IPS-18c (cell line): ENCODE measurements around the gene SLCO3A1.

Source experiments
- H3K4me3 ChIP-seq: 2 replicates; pipeline ENCODE4 v1.7.0; 2013; ENCODE audit warnings: low read depth, mild to moderate bottlenecking, low read length, moderate library complexity; ENCODE audit not compliant: insufficient read depth
- H3K9me3 ChIP-seq: one replicate; pipeline ENCODE4 v1.6.1; 2013; ENCODE audit warnings: mild to moderate bottlenecking, low read length, moderate library complexity; ENCODE audit not compliant: control insufficient read depth, insufficient read depth

The SLCO3A1 gene

DNA sequence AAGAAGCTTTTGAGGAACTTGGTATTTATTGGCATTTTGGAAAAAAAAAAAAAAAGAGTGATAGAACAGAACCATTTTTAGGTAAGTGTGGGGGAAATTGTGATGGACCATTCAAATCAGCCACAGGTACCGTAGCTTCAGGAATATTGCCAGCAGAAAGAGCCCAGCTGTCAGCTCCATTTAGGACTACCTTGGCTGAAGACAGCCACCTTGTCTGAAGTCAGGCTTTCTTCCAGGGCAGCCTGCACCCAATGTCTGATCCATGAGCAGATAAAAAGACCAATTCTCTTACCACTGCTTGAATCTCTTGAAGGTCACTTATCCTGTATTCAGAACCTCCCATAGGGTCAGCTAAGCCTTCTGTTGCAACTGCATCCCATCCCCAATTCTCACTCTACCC, 37.6 kb downstream of the SLCO3A1 start:
- Histone ChIP-seq H3K4me3 (no peak overlapping the region), H3K9me3 (no peaks in the 10 kb centered on the region)

DNA sequence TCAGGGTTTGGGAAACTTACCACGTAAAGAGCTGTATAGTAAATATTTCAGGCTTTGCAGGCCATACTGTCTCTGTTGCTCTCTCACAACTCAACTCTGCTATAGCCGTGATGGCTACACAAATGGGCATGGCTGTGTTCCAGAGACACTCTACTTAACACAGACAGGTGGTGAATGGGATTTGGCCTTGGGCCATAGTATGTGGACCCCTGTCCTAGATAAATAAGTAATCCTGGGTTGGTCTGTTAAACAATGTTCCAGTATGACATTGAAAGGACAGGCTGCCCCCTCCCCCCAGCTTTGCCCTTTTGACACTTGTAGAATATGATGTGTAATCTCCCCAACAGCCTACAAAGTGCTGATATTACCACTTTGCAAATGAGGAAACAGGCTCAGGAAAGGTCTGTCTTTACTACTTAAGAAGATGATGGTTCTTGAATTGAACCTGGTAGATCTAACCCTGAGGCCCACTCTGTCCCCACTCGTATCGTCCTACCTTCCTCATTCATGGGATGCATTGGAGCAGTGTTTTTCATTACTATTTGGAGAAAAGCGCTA, 38.4 kb downstream of the SLCO3A1 start:
- no peaks in the 10 kb centered on the region for H3K9me3 ChIP-seq
- H3K4me3 ChIP-seq, result no peak overlapping the region

DNA sequence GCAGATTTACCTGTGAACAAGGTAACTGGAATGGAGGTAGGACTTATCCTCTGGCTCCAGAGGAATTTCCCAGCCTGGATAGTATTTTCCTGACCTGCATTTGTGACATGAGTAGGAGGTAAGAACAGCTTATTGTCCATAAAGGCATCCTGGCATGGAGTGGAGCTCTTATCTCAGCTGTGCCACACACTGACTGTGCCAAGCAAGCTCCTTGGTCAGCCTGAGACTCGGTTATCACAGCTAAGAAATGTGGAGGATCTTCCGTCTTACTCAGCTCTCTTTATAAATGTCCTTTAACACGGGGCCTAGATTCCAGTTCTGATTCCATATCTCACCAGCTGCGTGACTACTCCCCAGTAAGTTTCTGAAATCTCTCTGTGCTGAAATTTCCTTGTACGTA, 38.9 kb downstream of the SLCO3A1 start:
- H3K4me3 ChIP-seq, result no peak overlapping the region
- H3K9me3 ChIP-seq, result no peaks in the 10 kb centered on the region

DNA sequence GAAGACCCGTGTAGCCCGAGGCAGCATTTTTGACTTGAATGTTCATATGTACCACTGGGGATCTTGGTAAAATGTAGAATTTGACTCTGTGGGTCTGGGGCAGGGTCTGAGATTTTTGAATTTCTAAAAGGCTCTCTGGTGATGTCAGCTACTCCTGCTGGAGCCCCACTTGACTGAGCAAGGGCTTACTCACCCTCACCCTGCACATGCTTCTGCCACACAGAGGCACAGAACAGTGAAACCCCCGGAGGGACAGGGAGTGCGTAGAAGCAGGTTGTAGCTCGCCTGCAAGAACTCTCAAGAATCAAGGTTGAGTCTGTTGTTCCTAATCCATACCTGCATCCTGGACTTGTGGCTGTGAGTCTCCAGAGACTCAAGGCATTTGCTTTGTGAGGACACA, 41.1 kb downstream of the SLCO3A1 start:
- no peak overlapping the region for H3K4me3 ChIP-seq
- H3K9me3 ChIP-seq, result no peaks in the 10 kb centered on the region

DNA sequence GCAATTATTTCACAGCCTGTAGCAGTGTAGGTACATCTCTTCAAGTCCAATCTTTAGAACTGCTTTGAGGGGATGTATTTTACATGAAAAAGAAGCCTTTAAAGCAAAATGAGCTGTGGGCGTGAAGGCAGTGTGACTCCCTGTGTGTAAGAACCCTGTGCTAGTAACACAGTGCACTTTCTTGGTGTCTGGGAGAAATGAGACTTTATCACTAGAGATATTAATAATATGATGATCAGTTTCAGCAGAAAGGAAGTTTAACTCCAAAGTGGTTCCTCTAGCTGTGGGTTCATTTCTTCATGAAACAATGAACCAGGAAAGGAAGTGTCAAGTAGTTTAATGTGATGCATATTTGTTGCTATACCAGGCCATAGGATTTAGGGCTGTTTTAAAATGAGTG, 41.5 kb downstream of the SLCO3A1 start:
- no peaks in the 10 kb centered on the region for H3K9me3 ChIP-seq
- H3K4me3 ChIP-seq, result no peak overlapping the region

DNA sequence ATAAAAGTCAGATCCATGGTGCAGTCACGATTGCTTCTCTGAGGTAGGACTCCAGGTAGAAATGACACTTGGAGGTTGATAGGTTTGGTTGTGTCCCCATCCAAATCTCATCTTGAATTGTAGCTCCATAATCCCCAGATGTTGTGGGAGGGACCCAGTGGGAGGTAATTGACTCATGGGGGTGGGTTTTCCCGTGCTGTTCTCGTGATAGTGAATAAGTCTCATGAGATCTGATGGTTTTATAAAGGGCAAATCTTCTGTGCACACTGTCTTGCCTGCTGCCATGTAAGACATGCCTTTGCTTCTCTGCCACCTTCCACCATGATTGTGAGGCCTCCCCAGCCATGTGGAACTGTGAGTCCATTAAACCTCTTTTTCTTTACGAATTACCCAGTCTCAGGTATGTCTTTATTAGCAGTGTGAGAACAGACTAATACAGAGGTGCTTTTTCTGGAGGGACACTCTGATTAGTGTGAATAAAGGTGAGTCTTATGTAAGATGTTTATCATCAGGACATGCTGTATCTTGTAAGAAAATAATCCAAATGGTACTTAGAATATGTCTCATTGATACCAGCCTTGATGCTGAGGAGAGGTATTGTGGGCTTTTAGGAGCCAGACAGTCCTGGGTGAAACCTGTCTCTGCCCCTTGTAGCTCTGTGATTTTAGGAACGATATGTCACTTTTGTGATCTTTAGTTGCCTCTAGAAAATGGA, 43.0 kb downstream of the SLCO3A1 start:
- Histone ChIP-seq H3K4me3 (no peak overlapping the region), H3K9me3 (no peaks in the 10 kb centered on the region)

DNA sequence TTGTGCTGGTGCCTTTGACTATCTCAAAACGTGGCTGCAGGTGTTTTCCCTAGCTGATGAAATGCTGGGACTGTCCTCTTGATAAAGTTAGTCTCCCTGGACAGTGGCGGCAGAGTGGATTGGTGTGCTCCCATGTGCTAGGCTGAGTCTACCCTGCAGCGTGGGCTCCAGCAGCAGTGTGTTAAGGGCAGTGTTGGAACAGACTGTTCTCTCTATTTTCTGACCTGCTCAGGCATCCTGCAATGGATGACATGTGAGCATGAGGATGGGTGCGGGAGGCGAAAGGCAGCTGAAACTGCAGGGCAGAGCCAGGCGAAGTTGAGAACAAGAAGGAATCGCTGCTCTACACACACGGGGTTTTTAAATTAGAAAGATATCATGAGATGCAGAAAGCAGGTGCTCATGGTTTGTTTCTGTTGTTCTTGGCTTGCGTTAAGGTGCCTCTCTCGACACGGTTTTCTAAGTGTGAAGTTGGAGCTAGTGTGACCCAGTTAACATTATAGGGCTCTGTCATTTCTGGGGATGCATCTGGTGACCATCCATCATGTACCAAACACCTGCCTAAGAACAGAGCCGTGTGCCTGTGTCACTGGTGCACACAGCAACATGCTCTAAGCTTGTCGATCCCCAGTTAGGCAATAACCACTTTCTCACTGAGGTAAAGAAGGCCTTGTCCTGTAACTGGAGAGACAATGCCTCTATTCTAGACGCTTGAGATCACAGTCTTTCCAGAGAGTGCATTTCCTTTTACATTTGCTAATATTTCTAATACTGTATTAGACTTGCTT, 44.3 kb downstream of the SLCO3A1 start:
- Histone ChIP-seq H3K9me3 (no peaks in the 10 kb centered on the region), H3K4me3 (no peak overlapping the region)

DNA sequence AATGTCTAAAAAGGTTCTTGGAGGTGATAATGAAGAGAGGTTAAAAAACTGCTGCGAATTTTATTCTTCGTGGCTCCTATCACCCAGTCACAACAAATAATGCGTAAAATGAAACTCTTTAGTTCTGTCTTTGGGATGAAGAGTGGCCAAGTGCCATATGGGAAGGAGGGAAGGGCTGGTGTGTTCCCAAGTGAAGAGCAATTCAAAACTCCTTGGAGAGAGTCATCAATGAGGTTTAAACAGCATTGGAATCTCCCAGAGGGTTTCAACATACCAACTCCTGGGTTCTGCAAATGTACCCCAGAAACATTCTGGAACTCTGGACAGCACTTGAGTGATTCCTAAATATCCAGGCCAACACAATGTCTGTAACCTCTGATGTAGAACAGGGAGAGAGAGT, 45.3 kb downstream of the SLCO3A1 start:
- H3K4me3 ChIP-seq, result no peak overlapping the region
- H3K9me3 ChIP-seq, result no peaks in the 10 kb centered on the region

DNA sequence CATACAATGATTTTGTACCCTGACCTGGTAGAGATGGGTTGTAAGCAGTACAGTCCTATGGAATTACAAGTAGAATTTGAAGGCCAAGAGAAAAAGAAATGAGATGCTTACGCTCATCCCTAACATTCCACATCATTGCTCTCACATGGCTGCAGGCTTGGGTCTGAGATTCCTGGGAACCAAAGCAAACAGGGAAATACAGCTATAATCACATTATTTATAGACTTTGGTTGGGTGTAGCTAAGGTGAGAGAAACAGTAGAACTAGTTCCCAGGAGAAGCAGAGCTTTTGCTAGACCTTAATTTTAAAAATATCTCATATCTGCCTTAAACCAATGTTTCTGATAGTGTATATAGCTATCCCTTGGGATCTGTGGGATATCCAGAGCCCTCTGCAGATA, 51.4 kb downstream of the SLCO3A1 start:
- Histone ChIP-seq H3K9me3 (no peaks in the 10 kb centered on the region), H3K4me3 (no peak overlapping the region)

DNA sequence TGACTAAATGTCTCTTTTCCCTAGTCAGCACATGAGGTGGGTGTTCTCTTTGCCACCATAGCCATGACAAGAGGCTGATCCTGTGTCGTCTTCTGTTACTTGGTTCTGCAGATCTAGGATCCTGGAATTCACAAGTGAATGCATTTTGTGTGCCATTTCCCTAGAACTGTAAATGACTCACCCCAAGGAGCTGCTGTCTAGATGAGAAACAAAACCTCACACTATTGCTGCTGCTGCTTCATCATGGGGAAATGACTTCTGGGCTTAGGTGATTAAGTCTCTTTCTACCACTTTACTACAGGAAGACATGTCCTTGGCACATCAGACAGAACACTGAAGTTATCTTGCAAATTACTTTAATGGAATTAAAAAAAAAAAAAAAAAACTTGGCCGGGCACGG, 54.9 kb downstream of the SLCO3A1 start:
- H3K9me3 ChIP-seq, result no peaks in the 10 kb centered on the region
- H3K4me3 ChIP-seq, result no peak overlapping the region

DNA sequence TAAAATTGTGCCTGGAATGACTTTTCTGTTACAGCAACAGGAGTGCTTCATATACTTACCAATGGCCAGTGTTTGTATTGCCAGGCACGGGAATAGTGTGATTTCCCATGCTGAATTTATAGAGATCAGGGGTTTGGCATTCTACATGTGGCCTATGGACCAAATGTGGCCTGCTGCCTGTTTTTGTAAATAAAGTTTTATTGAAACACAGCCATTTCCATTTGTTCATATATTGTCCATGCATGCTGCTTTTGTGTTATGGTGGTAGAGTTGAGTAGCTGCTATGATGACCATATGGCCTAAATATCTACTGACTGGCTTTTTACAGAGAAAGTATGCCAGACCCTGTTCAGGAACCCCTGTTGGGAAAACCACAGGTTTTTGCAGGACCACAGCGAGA, 55.6 kb downstream of the SLCO3A1 start:
- Histone ChIP-seq H3K4me3 (no peak overlapping the region), H3K9me3 (no peaks in the 10 kb centered on the region)

DNA sequence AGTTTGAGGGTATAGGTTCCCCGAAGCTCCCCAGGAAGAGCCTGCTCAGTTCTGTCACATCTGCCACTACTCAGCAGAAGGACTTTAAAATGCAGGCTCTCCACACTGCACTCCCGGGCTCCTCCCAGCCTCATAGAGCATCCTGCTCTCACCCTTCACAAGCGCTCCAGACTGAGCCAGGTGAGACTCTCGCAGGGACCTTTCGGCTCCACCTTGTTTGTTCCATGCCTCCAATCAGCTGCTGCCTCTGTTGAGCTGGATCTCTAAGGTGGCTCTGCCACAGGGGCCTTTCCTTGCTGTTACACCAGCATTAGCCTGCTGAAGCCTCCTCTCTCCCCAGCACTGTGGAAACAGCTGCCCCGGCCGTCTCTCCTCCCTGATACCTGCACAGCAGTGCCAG, 56.1 kb downstream of the SLCO3A1 start:
- Histone ChIP-seq H3K4me3 (no peak overlapping the region), H3K9me3 (no peaks in the 10 kb centered on the region)

DNA sequence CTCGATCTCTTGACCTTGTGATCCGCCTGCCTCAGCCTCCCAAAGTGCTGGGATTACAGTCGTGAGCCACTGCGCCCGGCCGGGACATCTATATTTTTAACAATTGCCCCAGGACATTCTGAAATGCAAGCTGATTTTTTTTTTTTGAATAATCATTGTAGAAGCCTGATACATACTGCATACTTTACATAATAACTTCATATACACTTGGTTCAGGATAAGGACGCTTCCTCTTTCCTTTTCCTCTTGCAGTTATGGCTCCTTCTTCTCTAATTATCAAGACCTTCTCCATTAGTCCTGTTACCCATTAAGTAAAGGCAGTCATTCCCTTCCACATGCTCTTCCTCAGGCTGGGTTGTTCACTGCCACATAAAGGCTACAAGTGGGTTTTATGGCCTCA, 58.3 kb downstream of the SLCO3A1 start:
- no peaks in the 10 kb centered on the region for H3K9me3 ChIP-seq
- H3K4me3 ChIP-seq, result no peak overlapping the region

DNA sequence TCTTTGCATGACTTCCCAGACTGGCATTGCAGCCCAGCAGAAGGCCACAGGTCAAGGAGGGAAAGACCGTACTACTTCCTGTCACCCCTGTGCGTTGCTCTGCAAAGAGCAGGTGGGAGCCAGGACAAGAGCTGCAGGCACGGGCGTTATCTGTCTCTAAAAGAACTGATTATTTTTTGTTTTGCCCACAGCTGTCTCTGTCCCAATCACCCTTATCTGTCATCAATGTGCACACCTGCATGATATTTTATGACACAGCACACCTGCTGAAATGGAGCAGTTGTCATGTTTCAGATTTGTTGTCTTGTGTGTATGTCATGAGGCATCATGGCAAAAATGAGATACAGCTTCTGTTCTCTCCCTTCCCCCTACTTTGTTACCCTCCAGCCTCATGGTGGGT, 58.8 kb downstream of the SLCO3A1 start:
- no peaks in the 10 kb centered on the region for H3K9me3 ChIP-seq
- no peak overlapping the region for H3K4me3 ChIP-seq

DNA sequence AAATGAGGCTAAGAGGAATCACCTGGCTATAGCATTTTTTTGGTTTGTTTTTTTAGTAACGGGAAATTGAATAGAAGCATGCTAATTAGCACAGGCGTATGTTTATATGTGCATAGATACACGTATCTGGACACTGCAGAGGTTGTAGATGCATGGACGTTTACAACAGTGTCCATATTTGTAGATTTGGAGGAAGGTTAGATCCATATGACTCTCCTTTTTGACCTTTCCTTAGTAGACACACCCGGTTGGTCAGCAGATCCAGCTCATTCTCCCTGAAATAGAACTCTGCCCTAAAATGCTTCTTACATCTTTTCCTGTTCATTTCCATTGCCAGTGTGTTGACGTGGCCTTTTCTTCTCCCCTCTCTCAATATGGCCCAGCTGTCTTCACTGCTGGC, 60.1 kb downstream of the SLCO3A1 start:
- H3K9me3 ChIP-seq, result no peaks in the 10 kb centered on the region

DNA sequence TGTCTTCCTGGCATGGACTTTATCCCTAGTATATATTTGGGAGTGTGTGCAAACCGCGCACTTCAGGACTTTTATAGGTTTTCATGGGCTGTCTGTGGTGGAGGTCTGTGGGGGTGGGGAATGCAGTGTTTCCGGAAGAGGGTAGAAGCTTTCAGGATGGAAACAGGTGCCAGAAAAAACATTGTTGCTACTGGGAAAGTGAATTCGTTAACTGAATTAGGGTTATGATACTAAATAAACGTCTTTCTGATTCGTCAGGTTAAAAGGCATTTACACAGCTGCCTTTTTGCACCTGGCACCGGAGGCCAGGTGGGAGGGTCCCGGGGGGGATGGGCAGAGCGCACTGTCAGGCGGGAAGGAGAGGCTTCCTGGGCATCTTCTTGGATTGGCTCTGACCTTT, 62.1 kb downstream of the SLCO3A1 start:
- Histone ChIP-seq H3K4me3 (no peak overlapping the region), H3K9me3 (peaks cover under 1% of the 10 kb centered on the region)

More for the DNA sequence above, 60.1 kb downstream of the SLCO3A1 start:
- H3K4me3 ChIP-seq, result no peak overlapping the region

DNA sequence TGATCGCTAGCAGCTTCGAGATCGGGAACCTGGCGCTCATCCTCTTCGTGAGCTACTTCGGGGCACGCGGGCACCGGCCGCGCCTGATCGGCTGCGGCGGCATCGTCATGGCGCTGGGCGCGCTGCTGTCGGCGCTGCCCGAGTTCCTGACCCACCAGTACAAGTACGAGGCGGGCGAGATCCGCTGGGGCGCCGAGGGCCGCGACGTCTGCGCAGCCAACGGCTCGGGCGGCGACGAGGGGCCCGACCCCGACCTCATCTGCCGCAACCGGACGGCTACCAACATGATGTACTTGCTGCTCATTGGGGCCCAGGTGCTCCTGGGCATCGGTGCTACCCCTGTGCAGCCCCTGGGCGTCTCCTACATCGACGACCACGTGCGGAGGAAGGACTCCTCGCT, 62.5 kb downstream of the SLCO3A1 start:
- peaks cover 3% of the 10 kb centered on the region for H3K9me3 ChIP-seq
- no peak overlapping the region for H3K4me3 ChIP-seq

DNA sequence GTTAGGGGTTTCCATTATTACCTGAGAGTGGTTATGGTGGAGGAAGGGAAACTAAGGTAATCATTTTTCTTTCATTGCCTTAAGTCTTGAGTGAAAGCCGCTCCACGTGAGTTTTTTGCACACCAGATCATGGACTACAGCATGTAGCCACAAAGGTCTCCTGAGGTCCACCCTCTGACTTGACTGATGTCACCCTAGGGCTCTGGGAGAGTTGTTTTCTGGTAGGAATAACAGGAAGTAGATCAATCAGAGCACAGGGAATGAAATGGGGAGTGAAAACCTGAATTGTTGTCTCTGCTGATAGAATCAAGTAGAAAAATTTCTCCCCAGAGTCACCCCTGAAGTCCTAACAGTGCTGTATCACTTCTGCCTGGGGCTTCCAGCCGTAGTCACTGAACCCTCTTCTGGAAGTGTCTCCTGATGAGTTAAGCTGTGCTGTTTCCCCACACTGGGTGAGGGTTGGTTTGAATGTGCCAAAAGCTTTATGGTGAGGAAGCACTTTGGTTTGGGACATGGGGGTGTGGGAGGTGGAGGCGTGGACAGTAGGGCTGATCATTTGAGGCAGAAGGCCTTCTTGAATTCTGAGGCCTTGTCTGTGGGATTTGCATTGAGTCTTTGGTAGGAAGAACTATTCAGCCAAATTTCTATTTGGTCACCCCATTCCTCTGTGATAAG, 64.3 kb downstream of the SLCO3A1 start:
- Histone ChIP-seq H3K4me3 (no peak overlapping the region), H3K9me3 (peaks cover 3% of the 10 kb centered on the region)
